GM18517 (cell line): ENCODE data around the gene SPACA9.

Source experiments
- ATAC-seq: cut with Tn5 transposase; IDR thresholded peaks from one replicate; pipeline ENCODE4 v1.9.1; 2021; ENCODE audit warnings: mild to moderate bottlenecking, moderate library complexity; ENCODE audit not compliant: unreplicated experiment

The SPACA9 gene

GRCh38 chr9:132862533-132862932 is 16.2 kb upstream of the SPACA9 start:
- no peak for ATAC-seq

GRCh38 chr9:132863096-132863495 is 15.6 kb upstream of the SPACA9 start:
- no peak for ATAC-seq

GRCh38 chr9:132864277-132864676 is 14.4 kb upstream of the SPACA9 start:
- no peak for ATAC-seq

DNA sequence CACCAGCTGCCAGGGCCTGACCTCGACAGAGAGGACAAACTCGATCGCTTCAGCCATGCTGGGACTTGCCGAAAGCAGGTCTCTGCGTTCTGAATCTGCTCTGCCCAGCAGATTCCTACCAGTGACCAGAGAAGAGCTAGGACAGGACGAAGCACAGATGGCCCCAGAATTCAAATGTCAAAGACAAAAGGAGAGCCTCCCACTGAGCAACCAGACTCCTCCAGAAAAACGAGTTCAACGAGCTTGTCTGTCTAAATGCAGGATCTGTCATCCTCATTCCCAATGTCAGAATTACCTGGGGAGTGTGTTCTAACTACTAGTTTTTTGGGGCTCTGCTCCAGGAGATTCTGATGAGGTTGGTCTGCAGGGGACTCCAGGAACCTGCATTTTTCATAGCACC is 14.0 kb upstream of the SPACA9 start:
- no peak for ATAC-seq

- ATAC-seq, result no peak
These were observed 11.8 kb upstream of the SPACA9 start for GRCh38 chr9:132866898-132867297.

- no peak for ATAC-seq
These were observed 9.4 kb upstream of the SPACA9 start for GRCh38 chr9:132869266-132869665.

DNA sequence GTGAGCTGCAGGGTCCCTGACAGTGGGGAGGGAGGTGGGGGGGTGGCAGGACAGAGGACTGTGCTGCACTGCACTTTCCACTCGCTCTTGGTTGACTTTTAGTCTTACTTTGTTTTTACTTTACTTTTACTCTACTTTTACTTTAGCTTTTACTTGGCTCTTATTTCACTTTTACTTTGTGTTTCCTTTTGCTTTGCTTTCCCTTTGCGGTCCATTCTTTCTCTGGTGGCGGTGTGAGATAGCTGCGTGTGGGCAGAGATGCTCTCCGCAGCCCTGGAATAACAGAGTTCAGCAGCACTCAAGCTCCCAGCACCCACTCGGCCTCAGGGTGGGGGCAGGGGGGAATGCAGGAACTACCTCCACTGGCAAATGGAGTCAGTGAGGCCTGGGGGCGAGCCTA is 5.3 kb upstream of the SPACA9 start:
- no peak for ATAC-seq

GRCh38 chr9:132875159-132875558 is 3.5 kb upstream of the SPACA9 start:
- no peak for ATAC-seq

GRCh38 chr9:132876849-132877248 is 1.8 kb upstream of the SPACA9 start:
- ATAC-seq, result no peak

DNA sequence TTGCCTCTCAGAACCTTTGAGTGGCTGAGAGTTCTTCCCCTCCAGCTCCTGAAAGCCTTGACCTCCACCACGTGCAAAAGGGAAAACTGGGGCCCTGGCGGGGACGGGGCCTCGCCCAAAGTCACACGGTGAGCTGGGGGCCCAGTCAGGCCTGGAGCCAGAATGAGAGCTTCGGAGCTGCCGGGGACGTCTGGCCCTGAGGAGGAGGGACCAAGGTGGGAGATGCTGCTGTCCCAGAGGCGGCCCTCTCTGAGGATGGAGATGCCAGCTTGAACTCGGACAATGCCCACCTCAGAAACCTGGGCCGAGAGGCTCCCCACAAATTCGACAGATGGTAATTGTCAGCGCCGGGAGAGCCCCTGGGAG is 1.3 kb upstream of the SPACA9 start:
- no peak for ATAC-seq

- ATAC-seq, result no peak
These were observed 639 bp upstream of the SPACA9 start, which contains the start of gene AK8 for GRCh38 chr9:132877824-132878694. AK8 (minus strand) TSS chr9:132878284; CDS start chr9:132878255, 29 bp downstream.

GRCh38 chr9:132879457-132880323 is 992 bp downstream of the SPACA9 start:
- no peak for ATAC-seq

GRCh38 chr9:132880324-132880661 is 1.6 kb downstream of the SPACA9 start:
- ATAC-seq, result no peak

DNA sequence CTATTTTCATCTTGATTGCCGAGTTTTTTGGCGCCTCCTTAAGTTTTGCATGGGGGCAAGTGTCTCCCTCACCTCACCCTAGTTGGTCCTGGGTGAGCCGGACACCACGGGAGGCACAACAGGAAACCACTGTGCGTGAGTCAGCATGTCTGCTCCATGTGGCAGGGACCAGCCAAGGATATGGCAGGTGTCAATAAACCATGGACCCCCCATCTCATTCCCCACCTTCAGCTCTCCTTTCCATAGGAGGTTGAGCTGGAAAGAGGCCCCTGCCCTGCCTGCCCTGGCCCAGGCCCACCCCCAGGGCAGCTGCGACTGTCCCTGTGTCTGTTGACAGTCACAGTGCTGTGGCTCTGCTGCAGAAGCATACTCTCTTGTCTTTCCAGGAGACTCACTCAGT is 3.1 kb downstream of the SPACA9 start:
- no peak for ATAC-seq

- no peak for ATAC-seq
These were observed 3.9 kb downstream of the SPACA9 start for GRCh38 chr9:132882616-132883015.

DNA sequence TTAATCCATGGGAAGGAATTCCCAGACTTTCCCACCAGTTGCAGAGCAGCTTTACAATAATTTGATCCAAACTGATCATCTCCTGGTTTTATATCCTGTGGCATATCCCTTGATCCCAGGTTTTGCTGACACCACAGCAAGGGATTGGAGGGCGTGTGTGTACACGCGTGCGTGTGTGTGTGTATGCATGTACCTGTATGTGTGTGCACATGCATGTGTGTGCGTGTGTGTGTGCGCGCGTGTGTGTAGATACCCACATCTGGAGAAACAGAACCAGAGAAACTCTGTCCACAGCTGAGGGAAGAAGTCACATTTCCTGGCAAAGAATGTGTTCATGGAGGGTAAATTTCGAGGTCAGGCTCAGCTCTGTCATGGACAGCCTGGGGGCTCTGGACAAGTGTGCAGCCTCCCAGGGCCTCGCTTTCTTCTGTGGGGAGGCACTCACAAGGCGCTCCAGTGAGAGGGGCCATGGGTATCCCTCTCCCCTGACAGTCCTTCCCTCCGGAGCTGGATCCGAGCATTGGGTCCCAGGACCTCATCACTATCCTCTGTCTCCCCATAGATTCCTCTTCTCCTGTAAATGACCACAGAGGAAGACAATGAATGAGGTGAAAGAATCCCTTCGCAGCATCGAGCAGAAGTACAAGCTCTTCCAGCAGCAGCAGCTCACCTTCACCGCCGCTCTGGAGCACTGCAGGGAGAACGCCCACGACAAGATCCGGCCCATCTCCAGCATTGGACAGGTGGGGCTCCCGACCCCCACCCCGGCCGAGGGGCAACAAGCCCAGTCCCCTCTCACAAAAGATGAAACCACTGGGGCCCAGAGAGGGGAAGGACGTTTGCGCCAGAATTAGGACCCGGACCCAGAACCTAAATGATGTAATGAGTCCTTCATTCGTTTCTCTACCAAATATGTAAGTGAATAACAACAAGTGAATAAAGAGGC is 4.9 kb downstream of the SPACA9 start:
- ATAC-seq, result no peak

GRCh38 chr9:132885720-132886333 is 7.1 kb downstream of the SPACA9 start:
- ATAC-seq, result no peak

DNA sequence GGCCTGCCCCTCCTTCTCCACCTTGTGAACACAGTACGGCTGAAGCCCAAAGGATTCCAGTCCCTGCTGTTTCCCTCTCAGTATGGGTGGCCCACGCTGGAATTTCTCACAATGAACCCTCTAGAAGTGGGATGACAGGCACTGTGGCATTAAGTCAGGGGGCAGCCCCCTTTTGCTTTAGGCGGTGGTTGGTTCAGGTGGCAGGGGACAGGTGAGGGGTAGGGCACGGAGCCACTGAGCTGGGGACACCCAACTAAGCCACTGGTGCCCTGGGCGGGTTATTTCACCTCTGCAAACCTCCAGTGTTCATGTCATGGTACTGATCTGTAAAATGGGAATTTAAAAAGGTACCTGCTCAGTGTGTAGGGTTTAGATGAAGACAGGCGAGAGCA is 7.6 kb downstream of the SPACA9 start:
- no peak for ATAC-seq

GRCh38 chr9:132887181-132888120 is 8.8 kb downstream of the SPACA9 start:
- ATAC-seq, result no peak
